ENCODE data around the gene ARL6IP4. TPM values are rescaled to one million over a fixed set of nuclear protein-coding genes. Genes with fewer than 3 reads are reported as not detected.

The ARL6IP4 gene
- total RNA-seq, 1 donor from 2014 or later: 160 TPM

DNA sequence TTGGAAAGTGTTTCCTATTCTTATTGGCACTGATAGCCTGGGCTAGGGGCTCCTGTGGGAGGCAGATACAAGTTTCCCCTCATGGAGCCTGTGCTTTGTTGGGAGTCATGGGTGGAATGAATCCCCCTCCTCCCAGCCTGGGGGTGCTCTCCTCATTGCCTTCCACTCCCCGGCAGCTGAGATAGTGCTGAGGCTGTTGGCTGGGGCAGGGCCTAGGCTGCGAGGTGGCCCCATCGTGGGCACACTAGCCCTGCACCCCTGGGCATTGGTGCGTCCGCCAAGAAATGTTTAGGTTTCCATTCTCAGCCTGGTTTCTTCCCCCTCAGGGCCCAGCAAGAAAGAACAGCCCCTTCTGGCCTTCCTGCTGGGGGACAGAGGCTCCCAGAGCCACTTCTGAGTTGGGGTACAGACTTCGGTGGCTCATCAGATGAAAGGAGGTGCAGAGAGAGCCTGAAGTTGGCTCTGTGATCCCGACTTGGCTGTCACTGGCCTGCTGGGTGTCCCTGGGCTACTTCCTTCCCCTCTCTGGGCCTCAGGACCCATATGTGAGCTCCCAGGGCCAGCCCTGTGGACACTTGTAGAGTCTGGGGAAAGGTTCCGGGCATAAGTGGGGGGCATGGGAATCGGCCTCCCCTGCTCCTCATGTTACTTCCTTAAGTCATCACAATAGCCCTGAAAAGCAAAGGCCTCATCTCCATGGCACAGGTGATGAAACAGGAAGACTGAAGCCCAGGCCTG is 2.7 kb upstream of the ARL6IP4 start:
- no peak for DNase-seq (ENCODE audit: low read depth in 2 of 2)

DNA sequence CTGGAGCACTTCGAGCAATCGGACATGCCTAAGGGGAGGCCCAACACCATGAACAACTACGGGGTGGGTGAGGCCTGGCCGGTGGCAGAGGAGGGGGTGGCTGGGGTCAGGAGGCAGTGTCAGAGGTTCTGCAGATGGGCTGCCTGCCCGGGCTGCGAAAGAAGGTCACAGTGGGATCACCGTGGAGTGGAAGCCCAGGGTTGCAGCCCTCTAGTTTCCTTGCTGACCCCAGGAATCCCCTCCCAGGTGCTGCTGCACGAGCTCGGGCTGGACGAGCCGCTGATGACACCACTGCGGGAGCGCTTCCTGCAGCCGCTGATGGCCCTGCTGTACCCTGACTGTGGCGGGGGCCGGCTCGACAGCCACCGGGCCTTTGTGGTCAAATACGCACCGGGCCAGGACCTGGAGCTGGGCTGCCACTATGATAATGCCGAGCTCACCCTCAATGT is 1.9 kb upstream of the ARL6IP4 start:
- no peak for DNase-seq (ENCODE audit: low read depth in 2 of 2)

DNA sequence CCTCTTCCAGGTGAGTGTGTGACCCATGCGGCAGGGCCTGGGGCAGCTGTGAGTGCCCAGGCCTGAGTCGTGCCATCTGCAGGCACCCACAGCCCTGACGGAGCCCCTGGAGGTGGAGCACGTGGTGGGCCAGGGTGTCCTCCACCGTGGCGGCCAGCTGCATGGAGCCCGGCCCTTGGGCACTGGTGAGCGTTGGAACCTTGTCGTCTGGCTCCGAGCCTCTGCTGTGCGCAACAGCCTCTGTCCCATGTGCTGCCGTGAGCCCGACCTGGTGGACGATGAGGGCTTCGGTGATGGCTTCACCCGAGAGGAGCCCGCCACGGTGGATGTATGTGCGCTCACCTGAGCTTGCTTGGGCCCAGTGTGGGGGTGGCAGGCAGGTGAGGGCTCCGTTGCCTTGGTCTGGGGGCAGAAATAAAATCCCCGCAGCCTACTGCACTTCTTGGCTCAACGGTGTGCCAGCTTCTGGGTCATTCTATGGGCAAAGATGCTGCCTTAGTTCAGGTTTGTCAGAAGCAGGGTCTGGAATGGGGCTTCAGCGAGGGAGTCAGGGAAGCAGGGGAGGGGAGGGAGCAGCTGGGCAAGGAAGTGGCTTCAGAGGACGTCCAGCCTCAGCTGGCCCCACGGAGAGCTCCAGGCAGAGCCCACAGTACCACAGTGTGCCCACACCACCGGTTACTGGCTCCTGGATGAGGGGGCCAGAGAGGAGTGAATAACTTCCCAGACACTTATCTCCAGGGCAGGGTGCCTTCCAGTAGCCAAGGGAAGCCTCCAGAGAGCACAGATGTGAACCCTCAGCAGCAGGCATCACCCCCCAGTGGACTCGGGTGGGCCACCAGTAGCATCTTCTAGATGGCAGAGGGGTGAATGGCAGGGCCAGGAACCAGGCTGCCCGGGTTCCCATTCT is 1.2 kb upstream of the ARL6IP4 start:
- no peak for DNase-seq (ENCODE audit: low read depth in 2 of 2)

DNA sequence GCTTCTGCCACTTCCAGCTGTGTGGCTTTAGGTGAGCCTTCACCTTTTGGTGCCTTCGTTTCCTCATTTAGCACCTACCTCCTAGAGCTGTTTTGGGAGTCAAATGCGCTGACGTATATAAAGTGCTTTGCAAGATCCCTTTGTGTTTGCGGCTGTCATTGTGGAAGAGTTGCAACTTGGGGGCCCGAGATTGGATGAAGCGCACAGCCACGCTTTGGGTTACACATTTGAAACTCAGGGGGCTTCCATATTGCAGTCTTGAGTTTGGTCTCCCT is 636 bp upstream of the ARL6IP4 start:
- DNase-seq (ENCODE audit: low read depth in 2 of 2): no peak

DNA sequence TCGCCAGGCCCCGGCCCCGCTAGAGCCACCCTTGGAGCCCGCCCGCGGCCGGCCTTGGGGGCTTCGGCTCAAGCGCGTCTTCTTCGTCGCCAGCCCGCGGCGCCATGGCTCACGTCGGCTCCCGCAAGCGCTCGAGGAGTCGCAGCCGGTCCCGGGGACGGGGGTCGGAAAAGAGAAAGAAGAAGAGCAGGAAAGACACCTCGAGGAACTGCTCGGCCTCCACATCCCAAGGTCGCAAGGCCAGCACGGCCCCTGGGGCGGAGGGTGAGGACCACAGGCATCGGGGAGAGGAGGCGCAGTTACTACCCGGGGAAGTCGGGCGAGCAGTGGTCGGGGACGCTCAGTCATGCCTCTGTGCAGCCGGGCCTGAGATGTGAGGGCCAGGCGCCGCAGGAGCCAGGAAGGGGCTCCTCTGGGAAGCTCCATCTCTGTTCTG is 573 bp downstream of the ARL6IP4 start:
- DNase-seq (ENCODE audit: low read depth in 2 of 2): peak; percentile 33 to 53

DNA sequence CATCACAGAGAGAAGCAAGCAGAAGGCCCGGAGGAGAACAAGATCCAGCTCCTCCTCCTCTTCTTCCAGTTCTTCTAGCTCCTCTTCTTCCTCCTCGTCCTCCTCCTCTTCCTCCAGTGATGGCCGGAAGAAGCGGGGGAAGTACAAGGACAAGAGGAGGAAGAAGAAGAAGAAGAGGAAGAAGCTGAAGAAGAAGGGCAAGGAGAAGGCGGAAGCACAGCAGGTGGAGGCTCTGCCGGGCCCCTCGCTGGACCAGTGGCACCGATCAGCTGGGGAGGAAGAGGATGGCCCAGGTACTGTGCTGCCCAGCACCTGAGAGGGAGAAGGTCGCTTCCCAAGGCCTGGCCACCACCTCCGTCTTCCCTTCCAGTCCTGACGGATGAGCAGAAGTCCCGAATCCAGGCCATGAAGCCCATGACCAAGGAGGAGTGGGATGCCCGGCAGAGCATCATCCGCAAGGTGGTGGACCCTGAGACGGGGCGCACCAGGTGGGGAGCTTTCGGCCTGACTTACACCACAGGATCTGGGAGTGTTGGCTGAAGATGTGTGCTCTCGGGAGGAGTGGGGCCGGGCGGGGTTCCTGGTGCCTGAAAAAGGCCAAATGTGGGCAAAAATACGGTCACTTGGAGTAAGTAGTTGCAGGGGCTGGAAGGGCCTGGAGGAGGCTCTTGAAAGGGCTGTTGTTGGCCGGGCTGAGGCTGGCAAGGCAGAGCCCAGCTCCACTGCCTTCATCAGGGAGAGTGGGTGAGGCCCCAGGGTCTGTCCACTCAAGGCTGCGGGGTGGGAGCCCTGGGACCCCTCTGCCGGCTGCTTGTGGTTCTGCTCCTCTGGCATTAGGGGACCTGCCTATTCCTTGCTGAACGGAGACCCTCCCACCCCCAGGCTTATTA is 1.4 kb downstream of the ARL6IP4 start:
- DNase-seq (ENCODE audit: low read depth in 2 of 2): no peak

DNA sequence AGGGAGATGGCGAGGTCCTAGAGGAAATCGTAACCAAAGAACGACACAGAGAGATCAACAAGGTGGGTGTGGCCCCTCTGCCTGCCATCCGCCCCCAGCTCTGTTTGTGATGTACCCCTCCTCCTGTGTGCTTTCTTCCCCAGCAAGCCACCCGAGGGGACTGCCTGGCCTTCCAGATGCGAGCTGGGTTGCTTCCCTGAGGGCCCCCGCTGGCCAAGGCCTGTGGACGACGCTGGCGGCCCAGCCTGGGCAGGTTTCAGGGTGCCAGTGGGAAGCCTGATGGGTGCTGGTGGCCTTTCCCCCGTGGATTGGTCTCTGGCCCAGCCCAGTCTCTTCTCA is 2.0 kb downstream of the ARL6IP4 start:
- DNase-seq (ENCODE audit: low read depth in 2 of 2): no peak

DNA sequence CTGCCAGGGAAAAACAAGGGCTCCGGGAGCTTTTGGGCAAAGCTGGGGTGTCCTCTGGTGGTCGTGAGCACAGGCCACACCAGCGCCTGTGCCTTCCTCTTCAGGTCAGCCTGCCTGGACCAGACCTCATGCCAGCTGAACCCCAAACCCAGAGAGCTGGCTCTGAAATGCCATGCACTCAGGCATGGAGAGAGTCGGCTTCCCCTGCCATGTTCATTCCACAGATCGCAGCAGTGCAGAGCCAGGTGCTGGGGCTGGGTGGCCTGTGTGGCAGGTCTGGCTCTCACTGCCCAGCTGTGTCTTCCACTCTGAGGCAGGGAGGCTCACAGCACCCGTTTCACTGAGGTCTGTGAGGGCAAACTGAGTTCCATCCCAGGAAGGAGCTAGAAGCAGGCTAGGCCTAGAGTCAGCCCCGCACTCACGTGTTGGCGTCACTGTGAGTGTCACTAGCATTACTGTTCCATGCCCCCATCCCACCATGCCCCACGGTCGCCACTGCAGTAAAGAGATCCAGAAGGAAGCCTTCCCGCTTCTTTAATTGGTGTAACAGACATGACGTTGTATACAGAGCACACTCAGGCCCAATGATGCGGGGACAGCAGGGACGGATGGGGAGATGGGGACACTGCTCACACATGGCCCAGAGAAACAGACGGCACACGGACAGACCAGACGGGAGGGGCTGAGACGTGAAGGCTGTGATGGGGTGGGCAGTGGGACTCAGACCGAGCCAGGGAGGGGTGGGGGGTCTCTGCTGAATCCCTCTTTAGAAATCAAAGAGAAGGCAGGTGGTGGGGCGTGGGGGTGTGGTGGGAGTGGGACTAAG is 2.7 kb downstream of the ARL6IP4 start:
- DNase-seq (ENCODE audit: low read depth in 2 of 2): no peak

DNA sequence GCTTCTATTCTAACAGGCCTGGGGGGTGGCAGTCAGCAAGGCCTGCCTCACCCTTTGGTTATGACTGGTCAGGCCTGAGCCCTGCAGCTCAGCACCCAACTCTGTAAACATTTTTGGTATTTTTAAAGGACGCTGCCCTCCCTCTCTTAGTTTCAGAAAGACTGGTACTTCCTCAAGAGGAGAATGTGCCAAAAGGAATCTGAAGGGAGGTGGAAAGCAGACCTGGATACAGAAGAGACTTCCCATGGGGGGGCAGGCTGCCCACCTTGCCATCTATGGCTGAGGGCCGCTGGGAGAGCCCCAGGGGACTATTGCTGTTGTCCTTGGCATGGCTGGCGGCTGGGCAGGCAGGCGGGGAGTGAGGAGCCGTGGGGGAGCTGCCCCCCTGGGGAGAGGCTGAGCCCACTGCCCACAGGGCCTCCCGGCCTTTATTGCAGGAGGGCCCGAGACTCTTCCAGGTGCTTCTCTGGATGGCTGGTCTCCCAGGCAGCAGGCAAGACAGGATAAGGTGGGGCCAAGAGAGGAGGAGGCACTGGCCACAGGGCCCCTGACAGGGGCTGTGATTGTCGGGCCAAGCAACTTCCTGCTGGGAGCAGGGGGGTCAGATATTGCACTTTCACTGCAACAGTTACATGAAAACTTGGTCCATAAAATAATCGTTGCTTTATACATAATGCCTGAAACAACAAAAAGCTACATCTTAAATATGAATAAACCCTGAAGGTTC is 3.5 kb downstream of the ARL6IP4 start:
- peak; percentile 39 to 43 for DNase-seq (ENCODE audit: low read depth in 2 of 2)

DNA sequence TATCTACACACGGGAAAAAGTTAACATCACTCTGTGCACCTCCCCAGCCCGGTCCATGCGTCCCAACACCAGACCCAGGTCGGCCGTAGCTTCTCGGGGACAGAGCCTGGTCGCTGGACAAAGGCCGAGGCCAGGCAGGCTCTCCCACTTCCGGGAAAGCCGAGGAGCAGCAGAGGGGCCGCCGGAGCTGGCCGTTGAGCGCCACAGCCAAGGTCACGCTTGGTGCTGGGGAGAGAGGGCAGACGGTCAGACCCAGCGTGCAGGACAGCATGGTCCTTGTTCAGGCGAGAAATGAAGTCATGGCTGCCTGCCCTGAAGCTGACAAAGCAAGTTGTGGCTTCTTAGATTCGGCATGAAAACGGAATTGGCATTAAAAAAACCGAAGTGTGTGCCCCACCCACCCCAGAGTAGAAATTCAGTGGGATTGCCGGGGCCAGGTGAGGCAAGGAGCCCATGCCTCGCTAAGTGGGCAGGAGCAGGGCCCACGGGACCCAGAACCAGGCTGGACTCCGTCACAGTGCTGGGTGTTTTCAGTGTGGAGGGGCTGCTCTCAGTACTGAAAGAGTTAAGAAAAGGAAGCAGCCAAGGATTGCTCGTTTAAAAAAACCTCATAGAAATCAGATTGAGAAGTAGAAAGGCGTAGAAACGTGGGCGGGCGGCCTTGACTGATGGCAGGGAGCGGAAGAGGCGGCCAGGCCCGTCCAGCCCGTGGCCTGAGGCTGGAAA is 4.3 kb downstream of the ARL6IP4 start:
- peak; percentile 26 to 52 for DNase-seq (ENCODE audit: low read depth in 2 of 2)

DNA sequence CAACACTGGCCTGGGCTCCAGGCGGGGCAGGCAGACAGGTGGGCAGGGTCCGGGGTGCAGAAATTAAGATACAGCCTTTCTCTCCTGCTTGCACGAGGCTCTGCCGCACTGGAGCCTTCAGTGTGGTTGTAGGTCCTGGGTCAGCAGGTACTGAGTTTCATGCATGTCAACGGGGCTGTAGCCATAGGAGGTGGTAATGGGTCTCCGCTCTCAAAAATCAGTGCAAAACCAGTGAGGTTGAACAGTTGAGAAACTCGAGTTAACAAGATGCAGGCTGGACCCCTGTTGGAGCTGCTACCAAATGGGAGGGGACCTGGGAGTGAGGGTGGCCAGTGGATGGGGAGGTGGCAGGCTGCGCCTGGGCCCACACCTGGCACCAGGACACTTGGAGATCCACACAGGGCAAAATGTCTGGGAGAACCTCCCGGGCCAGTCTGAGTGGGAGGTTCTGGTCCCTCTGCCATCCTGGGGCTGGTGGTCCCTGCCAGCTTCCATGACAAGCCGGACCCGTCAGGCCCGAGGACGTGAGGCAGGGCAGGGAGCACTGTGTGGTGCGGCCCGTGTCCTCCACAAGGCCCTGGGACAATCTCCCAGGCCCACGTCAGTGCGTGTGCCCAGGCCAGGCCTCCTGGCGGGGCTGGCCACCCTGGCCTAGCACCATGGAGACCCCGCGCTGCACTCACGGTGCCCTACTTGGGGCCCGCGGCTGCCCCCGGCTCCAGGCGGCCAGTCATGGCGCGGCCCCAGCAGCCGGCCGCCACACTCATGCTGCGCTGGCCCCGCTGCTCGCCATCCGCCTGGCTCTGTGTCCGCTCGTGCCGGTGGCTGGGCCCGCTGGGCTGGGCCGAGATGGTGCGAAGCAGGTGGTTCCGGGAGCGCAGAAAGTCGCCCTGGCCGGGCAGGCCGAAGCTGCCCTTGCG is 5.1 kb downstream of the ARL6IP4 start:
- DNase-seq (ENCODE audit: low read depth in 2 of 2): no peak

DNA sequence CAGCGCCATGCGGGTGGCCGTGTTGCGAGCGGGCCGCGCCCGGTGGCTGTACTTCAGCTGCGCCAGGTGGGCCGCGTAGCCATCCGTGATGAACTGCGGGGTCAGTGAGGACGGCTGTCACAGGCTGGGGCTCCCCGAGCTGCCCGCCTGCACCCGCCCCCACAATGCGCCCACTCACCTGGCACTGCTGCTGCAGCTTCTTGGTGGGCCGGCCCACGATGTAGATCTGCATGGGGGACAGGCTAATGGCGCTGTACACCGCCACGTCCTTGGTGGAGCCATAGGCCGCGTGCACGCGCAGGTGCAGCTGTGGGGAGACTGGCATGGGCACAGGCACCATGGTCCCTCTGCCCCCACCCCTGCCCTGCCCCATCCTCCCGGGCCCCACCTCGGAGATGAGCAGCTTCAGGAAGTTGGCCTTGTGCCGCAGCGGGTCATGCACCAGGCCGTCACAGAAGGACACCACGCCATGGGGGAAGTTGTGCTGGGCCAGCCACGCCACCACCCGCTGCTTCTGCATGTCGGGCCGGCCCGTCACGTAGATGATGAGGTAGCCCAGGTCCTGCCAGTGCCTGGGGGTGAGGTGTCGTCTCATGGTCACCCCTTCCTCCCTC is 5.9 kb downstream of the ARL6IP4 start:
- DNase-seq (ENCODE audit: low read depth in 2 of 2): no peak

DNA sequence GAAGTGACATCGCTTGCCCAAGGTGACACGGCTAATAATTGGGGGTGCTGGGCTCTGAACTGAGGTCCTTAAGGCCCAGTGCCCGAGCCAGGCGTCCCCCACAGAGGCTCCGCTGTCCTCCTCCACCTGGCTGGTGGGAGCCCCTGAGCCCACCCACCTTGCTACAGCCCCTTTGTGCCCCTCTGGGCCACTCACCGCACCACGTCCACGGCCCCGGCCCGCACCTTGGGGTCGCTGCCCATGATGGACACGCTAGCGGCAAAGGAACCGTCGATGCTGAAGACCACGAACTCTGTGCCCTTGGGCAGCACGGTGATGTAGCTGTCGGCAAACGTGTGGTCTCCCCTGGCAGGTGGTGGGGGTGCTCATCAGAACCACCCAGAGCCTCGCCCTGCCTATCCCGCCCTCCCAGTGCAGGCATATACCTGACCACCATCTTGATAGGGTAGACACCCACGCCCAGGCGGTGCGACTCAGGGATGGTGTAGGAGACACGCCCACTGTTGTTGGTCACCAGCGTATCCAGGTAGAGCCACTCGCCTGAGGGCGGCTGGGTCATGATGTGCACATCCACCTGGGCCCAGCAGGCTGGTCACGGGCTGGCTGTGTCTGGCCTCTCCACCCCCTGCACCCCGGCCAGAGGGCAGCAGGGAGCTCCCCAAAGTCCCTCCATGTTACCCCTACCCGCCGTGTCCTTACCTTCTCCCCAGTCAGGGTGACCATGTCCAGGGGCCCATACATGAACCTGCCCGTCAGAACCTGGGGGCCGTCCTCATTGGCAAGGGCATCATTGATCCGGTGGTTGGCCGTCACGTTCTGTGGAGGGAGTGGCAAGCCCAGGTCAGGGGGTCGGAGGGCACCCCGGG is 6.8 kb downstream of the ARL6IP4 start:
- no peak for DNase-seq (ENCODE audit: low read depth in 2 of 2)

DNA sequence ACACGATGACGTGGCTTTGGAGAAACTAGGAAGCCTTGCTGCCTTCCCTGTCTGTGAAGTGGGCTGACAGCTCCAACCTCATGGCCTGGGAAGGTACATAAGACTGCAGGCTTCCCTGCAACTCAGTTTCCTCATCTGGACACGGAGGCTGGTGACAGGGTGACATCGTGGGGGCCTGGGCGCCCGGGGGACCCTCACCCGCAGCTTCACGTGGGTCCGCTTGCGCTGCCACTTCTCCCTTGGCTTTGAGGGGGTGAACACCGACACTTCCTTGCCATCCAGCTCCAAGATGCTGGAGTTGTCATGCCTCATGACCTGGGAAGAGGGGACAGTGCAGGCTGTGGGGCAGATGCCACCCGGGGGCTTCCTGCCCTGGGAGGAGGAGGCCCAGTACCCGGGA is 7.6 kb downstream of the ARL6IP4 start:
- DNase-seq (ENCODE audit: low read depth in 2 of 2): no peak

DNA sequence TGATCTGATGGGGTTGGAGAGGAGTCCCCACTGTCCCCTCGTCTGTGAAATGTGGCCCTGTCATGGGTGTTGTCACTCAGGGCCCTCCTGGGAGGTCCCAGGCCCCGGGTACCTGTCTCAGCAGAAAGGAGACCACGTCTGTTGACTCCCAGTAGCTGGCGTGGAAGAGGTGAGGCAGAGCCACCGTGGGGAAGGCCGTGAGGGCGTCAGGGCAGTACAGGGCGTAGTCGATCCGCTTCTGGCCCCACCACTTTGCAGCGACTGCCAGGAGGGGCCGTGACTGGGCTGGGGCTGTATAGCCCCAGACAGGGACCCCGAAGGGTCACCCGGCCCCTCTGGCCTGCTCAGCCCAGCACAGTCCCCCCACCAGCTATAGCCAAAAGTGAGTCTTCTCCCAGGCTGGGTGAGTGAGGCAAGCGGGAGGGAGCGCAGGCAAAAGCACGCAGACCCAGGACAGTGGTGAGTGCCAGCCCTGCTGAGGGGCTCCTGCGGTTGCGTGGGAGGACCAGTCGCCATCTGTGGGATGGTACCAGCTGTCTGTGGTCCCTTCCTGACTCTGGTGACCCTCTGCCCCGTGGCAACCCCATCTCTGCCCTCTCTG is 8.2 kb downstream of the ARL6IP4 start:
- DNase-seq (ENCODE audit: low read depth in 2 of 2): no peak

DNA sequence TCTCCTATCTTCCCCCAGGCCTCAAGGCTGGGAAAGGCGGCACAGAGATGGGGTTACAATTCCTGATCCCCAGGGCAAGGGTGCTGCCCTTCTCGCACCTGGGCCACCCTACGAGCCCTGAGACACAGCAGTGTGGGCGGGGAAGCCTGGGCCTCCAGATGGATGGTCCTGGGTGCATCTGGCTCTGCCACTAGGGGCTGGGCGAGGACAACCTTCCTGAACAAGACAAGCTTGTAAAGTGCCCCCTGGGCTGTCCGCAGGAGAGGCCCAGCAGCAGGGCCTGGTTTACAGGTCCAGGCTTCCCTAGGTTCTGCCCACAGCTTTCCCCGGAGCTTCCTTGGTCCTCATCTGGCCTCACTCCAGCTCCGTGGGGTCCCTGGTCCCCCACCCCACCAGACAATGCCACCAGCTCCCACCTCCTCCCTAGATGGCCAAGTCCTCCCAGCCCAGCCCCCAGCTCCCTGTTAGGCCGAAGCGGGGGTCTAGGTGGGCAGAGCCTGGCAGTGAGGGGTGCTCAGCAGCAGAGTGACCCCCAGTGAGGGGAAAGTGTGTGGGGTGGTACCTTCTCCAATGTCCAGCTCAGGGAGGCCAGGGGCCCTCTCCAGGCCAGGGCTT is 8.9 kb downstream of the ARL6IP4 start:
- DNase-seq (ENCODE audit: low read depth in 2 of 2): no peak
